ENCODE results near the gene SRL.

- TF ChIP-seq PATZ1 (CRISPR knock-in tag; IDR thresholded peaks at IDR 0.05; ENCODE audit: borderline replicate concordance) (no peak), CREB5 (CRISPR knock-in tag; IDR thresholded peaks at IDR 0.05; ENCODE audit: low read depth) (no peak), ARNTL (CRISPR knock-in tag; IDR thresholded peaks at IDR 0.05; ENCODE audit: borderline replicate concordance, low read depth) (no peak), ZFP30 (CRISPR knock-in tag; IDR thresholded peaks at IDR 0.05) (no peak), ZNF8 (CRISPR knock-in tag; IDR thresholded peaks at IDR 0.05) (no peak), PPARA (CRISPR knock-in tag; IDR thresholded peaks at IDR 0.05; ENCODE audit: borderline replicate concordance) (no peak), ZNF70 (CRISPR knock-in tag; IDR thresholded peaks at IDR 0.05) (no peak), RARB (CRISPR knock-in tag; IDR thresholded peaks at IDR 0.05) (no peak), TOX (CRISPR knock-in tag; IDR thresholded peaks at IDR 0.05; ENCODE audit: borderline replicate concordance) (no peak), POU6F1 (CRISPR knock-in tag; IDR thresholded peaks at IDR 0.05; ENCODE audit: borderline replicate concordance, low read depth) (no peak)
Measured at GRCh38 chr16:4285167-4285566, 43.3 kb upstream of the SRL start.

All from SK-N-SH treated with all-trans-retinoic acid at 6 μM for 48 hours (cell line).